ENCODE data around the gene TCL1A. TPM values are rescaled to one million over a fixed set of nuclear protein-coding genes. Genes with fewer than 3 reads are reported as not detected.

The TCL1A gene
- total RNA-seq, 1 donor from 2014 or later: not detected

DNA sequence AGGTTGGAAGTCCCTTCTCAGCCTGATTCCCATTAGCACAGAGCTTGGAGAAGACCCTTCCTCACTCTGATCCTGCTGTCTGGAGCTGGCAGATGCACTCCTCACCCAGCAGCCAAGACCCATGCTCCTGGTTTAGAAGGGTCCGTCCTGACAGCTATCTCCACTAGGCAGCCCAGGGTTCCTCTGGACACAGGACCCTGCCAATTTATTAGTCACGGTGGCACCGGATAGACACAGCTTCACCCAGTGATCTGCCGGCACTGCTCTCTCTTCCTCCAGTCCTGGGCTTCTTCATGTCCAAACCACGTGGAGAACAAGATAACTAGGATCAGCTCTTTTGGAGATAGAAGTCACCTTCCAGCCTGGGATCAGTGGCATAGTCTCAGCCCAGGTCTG lies 53.9 kb downstream of the TCL1A start:
- TF ChIP-seq EZH2 (IDR thresholded peaks at IDR 0.05): no peak
- TF ChIP-seq EZH2phosphoT487 (IDR thresholded peaks at IDR 0.05): no peak
- TF ChIP-seq, protein P1, sequence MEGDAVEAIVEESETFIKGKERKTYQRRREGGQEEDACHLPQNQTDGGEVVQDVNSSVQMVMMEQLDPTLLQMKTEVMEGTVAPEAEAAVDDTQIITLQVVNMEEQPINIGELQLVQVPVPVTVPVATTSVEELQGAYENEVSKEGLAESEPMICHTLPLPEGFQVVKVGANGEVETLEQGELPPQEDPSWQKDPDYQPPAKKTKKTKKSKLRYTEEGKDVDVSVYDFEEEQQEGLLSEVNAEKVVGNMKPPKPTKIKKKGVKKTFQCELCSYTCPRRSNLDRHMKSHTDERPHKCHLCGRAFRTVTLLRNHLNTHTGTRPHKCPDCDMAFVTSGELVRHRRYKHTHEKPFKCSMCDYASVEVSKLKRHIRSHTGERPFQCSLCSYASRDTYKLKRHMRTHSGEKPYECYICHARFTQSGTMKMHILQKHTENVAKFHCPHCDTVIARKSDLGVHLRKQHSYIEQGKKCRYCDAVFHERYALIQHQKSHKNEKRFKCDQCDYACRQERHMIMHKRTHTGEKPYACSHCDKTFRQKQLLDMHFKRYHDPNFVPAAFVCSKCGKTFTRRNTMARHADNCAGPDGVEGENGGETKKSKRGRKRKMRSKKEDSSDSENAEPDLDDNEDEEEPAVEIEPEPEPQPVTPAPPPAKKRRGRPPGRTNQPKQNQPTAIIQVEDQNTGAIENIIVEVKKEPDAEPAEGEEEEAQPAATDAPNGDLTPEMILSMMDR (IDR thresholded peaks at IDR 0.05): no peak
- Histone ChIP-seq H2AFZ (replicated peaks) (no peak overlapping the region), H3F3A (ENCODE audit: low read depth) (no peaks in the 10 kb centered on the region), H3K4me1 (peaks cover 13% of the 10 kb centered on the region), H3K27me3 (no peaks in the 10 kb centered on the region), H3K4me3 (no peak overlapping the region), H3K9ac (no peak overlapping the region), H3K36me3 (no peaks in the 10 kb centered on the region), H3K9me3 (ENCODE audit: low read depth) (no peaks in the 10 kb centered on the region), H3K27ac (no peak overlapping the region), H3K4me2 (no peak overlapping the region), H4K20me1 (ENCODE audit: low read depth) (no peaks in the 10 kb centered on the region), H3K79me2 (ENCODE audit: low read depth) (no peaks in the 10 kb centered on the region)
- no peak overlapping the region for H3K27ac Mint-ChIP-seq
- H3K36me3 Mint-ChIP-seq: no peaks in the 10 kb centered on the region
- no peak for DNase-seq (ENCODE audit: low spot score)
- H3K4me1 Mint-ChIP-seq: peaks cover 19% of the 10 kb centered on the region
- H3K27me3 Mint-ChIP-seq (ENCODE audit: insufficient read depth, low read depth): peaks cover 3% of the 10 kb centered on the region
- no peaks in the 10 kb centered on the region for H3K9me3 Mint-ChIP-seq
- H3K4me3 Mint-ChIP-seq: no peak overlapping the region

Small RNA genes lying within 50 kb of the gene (small RNA-seq; reads per million reads assigned to genes)
- gene RF02193: not detected

Other genes with a start within 250 kb of the TCL1A start
- 0.03 and 0.06 TPM in 2 replicates for gene SYNE3, start 197.5 kb downstream of the TCL1A start, total RNA-seq (ENCODE audit: low replicate concordance)
- gene GLRX5, start 179.1 kb downstream of the TCL1A start, total RNA-seq (ENCODE audit: low replicate concordance): 71.8 and 99.9 TPM in 2 replicates
- 0.12 TPM in 1 of 2 replicates, not detected in the other for gene TCL1B, start 27.7 kb downstream of the TCL1A start, total RNA-seq (ENCODE audit: low replicate concordance)
- 13.3 and 14.1 TPM in 2 replicates for gene TUNAR, start 162.7 kb upstream of the TCL1A start, total RNA-seq (ENCODE audit: low replicate concordance)

Data from neural progenitor cell (in vitro differentiated cells).